ENCODE data around the gene PITPNC1. TPM values are rescaled to one million over a fixed set of nuclear protein-coding genes. Genes with fewer than 3 reads are reported as not detected.
"Not testable (repeated sequence)": the region's sequence is repeated elsewhere in the genome, so short reads cannot be mapped to it uniquely, and the experiment has no call there.

PITPNC1 gene
- total RNA-seq, 1 donor from 2014 or later = 12.4 TPM

DNA sequence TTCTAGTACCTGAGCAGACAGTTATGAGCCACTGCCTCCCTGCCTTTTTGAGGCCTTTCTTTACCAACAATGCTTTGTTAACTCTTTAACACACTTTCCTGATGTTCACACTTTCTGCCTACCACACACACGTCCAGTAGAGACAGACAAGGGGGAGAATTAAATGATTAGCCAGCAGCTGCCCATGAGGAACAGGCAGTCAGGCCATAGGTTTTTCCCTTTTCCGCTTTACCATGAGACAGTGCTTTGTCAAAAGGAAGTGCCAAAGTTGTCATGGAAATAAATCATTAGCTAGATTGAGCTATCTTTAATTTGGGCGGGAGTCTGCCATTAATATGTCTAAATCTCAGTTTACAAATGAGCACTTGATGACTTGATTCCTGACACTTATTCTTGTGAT is 102.1 kb downstream of the PITPNC1 start:
- TF ChIP-seq, protein P1, sequence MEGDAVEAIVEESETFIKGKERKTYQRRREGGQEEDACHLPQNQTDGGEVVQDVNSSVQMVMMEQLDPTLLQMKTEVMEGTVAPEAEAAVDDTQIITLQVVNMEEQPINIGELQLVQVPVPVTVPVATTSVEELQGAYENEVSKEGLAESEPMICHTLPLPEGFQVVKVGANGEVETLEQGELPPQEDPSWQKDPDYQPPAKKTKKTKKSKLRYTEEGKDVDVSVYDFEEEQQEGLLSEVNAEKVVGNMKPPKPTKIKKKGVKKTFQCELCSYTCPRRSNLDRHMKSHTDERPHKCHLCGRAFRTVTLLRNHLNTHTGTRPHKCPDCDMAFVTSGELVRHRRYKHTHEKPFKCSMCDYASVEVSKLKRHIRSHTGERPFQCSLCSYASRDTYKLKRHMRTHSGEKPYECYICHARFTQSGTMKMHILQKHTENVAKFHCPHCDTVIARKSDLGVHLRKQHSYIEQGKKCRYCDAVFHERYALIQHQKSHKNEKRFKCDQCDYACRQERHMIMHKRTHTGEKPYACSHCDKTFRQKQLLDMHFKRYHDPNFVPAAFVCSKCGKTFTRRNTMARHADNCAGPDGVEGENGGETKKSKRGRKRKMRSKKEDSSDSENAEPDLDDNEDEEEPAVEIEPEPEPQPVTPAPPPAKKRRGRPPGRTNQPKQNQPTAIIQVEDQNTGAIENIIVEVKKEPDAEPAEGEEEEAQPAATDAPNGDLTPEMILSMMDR (IDR thresholded peaks at IDR 0.05; ENCODE audit: insufficient read depth, low read depth, low read length) = no peak
- FAIRE-seq (no peak), DNase-seq (ENCODE audit: low read depth) (no peak)
- Mint-ChIP-seq H3K27me3 (ENCODE audit: low read depth, unreplicated experiment) (no peaks in the 10 kb centered on the region), H3K36me3 (ENCODE audit: low read depth, unreplicated experiment) (peaks cover 2% of the 10 kb centered on the region), H3K27ac (ENCODE audit: unreplicated experiment) (peak overlapping the region; percentile 36), H3K4me3 (ENCODE audit: unreplicated experiment) (no peak overlapping the region), H3K9me3 (ENCODE audit: unreplicated experiment) (no peaks in the 10 kb centered on the region), H3K4me1 (ENCODE audit: low read depth, unreplicated experiment) (peaks cover 19% of the 10 kb centered on the region)
- no peaks in the 10 kb centered on the region for H4K20me1 ChIP-seq (ENCODE audit: insufficient read depth, low read length)
- H3K27me3 ChIP-seq (ENCODE audit: insufficient read depth, low read length) = no peaks in the 10 kb centered on the region
- no peaks in the 10 kb centered on the region for H3K9me3 ChIP-seq (ENCODE audit: insufficient read depth, low read depth, low read length)
- H3K4me3 ChIP-seq (ENCODE audit: insufficient read depth, low read depth, low read length) = no peak overlapping the region
- H3K4me1 ChIP-seq (ENCODE audit: insufficient read depth, low read length) = peaks cover 24% of the 10 kb centered on the region
- peak overlapping the region; percentile 21 for H3K27ac ChIP-seq (ENCODE audit: low read depth, low read length)
- no peaks in the 10 kb centered on the region for H3K36me3 ChIP-seq (ENCODE audit: insufficient read depth, low read length)
- H2AFZ ChIP-seq (ENCODE audit: low read depth, low read length) = no peak overlapping the region
- H3K79me2 ChIP-seq (ENCODE audit: insufficient read depth, low read length) = no peaks in the 10 kb centered on the region
- H3K9ac ChIP-seq (ENCODE audit: low read length) = peak overlapping the region; percentile 3
- no peak overlapping the region for H3K4me2 ChIP-seq (ENCODE audit: low read length)

DNA sequence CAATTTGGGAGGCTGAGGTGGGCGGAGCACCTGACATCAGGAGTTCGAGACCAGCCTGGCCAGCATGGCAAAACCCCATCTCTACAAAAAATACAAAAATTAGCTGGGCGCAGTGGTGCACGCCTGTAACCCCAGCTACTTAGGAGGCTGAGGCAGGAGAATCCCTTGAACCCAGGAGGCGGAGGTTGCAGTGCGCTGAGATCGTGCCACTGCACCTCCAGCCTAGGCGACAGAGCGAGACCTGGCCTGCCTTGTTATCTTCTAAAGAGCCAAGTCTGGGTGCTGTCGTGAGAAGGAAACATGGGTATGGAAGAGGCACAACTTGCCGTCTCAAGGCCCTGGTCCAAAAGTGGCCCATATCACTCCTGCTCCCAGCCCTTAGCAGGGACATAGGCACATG is 103.9 kb downstream of the PITPNC1 start:
- H3K79me2 ChIP-seq (ENCODE audit: insufficient read depth, low read length); DNase-seq (ENCODE audit: low read depth); H3K27ac ChIP-seq (ENCODE audit: low read depth, low read length): not testable (repeated sequence)

DNA sequence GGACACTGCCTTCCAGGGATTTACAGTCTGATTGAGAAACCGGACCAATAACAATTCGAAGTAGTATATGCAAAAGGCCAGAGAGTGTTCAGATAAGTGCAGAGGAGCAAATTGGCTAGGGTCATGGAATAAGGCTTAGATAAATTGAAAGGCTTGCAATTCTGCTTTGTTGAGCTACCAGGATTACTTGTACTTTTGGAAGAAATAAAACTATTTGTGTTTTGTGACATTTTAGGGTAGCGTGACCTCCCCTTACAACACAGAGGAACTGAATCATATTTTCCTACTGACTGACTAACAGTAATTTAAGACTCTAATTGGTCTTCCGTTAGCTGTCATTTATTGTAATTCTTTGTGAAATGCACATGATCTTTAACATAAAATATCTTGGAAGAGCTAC is 104.7 kb downstream of the PITPNC1 start:
- DNase-seq (ENCODE audit: low read depth) = no peak
- FAIRE-seq = no peak

More for the DNA sequence above, 103.9 kb downstream of the PITPNC1 start:
- not testable (repeated sequence) for H3K9me3 Mint-ChIP-seq (ENCODE audit: unreplicated experiment); H4K20me1 ChIP-seq (ENCODE audit: insufficient read depth, low read length); H3K9me3 ChIP-seq (ENCODE audit: insufficient read depth, low read depth, low read length); H2AFZ ChIP-seq (ENCODE audit: low read depth, low read length); H3K4me3 Mint-ChIP-seq (ENCODE audit: unreplicated experiment); H3K27me3 ChIP-seq (ENCODE audit: insufficient read depth, low read length); H3K9ac ChIP-seq (ENCODE audit: low read length); FAIRE-seq; H3K27ac Mint-ChIP-seq (ENCODE audit: unreplicated experiment); H3K36me3 ChIP-seq (ENCODE audit: insufficient read depth, low read length); H3K27me3 Mint-ChIP-seq (ENCODE audit: low read depth, unreplicated experiment); H3K36me3 Mint-ChIP-seq (ENCODE audit: low read depth, unreplicated experiment); H3K4me2 ChIP-seq (ENCODE audit: low read length); H3K4me3 ChIP-seq (ENCODE audit: insufficient read depth, low read depth, low read length)
- peaks cover 19% of the 10 kb centered on the region for H3K4me1 Mint-ChIP-seq (ENCODE audit: low read depth, unreplicated experiment)
- peaks cover 12% of the 10 kb centered on the region for H3K4me1 ChIP-seq (ENCODE audit: insufficient read depth, low read length)

More for the DNA sequence above, 104.7 kb downstream of the PITPNC1 start:
- no peaks in the 10 kb centered on the region for H3K79me2 ChIP-seq (ENCODE audit: insufficient read depth, low read length)
- Mint-ChIP-seq H3K27ac (ENCODE audit: unreplicated experiment) (no peak overlapping the region), H3K36me3 (ENCODE audit: low read depth, unreplicated experiment) (peaks cover 2% of the 10 kb centered on the region), H3K27me3 (ENCODE audit: low read depth, unreplicated experiment) (no peaks in the 10 kb centered on the region), H3K9me3 (ENCODE audit: unreplicated experiment) (no peaks in the 10 kb centered on the region), H3K4me1 (ENCODE audit: low read depth, unreplicated experiment) (peaks cover 19% of the 10 kb centered on the region), H3K4me3 (ENCODE audit: unreplicated experiment) (no peak overlapping the region)
- H4K20me1 ChIP-seq (ENCODE audit: insufficient read depth, low read length) = no peaks in the 10 kb centered on the region
- H3K27ac ChIP-seq (ENCODE audit: low read depth, low read length) = no peak overlapping the region
- H3K9me3 ChIP-seq (ENCODE audit: insufficient read depth, low read depth, low read length) = no peaks in the 10 kb centered on the region
- no peak overlapping the region for H3K9ac ChIP-seq (ENCODE audit: low read length)
- peaks cover 12% of the 10 kb centered on the region for H3K4me1 ChIP-seq (ENCODE audit: insufficient read depth, low read length)
- TF ChIP-seq EZH2 (IDR thresholded peaks at IDR 0.05; ENCODE audit: insufficient read depth, low read length) = no peak
- TF ChIP-seq, protein P1 (IDR thresholded peaks at IDR 0.05; ENCODE audit: insufficient read depth, low read depth, low read length) = no peak
- H3K4me3 ChIP-seq (ENCODE audit: insufficient read depth, low read depth, low read length) = no peak overlapping the region
- no peaks in the 10 kb centered on the region for H3K27me3 ChIP-seq (ENCODE audit: insufficient read depth, low read length)
- H2AFZ ChIP-seq (ENCODE audit: low read depth, low read length) = no peak overlapping the region
- H3K36me3 ChIP-seq (ENCODE audit: insufficient read depth, low read length) = no peaks in the 10 kb centered on the region
- H3K4me2 ChIP-seq (ENCODE audit: low read length) = no peak overlapping the region
